Activated T-cell treated with anti-CD3 and anti-CD28 coated beads for 48 hours (primary cell): ENCODE measurements around the gene TMEM176A.
"Not testable (repeated sequence)": the region's sequence is repeated elsewhere in the genome, so short reads cannot be mapped to it uniquely, and the experiment has no call there.

Source experiments
- DNase-seq: peaks from one replicate; pipeline ENCODE4 v3.0.0-alpha.2; 2020; ENCODE audit warnings: low read depth

TMEM176A gene, protein sequence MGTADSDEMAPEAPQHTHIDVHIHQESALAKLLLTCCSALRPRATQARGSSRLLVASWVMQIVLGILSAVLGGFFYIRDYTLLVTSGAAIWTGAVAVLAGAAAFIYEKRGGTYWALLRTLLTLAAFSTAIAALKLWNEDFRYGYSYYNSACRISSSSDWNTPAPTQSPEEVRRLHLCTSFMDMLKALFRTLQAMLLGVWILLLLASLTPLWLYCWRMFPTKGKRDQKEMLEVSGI

DNA sequence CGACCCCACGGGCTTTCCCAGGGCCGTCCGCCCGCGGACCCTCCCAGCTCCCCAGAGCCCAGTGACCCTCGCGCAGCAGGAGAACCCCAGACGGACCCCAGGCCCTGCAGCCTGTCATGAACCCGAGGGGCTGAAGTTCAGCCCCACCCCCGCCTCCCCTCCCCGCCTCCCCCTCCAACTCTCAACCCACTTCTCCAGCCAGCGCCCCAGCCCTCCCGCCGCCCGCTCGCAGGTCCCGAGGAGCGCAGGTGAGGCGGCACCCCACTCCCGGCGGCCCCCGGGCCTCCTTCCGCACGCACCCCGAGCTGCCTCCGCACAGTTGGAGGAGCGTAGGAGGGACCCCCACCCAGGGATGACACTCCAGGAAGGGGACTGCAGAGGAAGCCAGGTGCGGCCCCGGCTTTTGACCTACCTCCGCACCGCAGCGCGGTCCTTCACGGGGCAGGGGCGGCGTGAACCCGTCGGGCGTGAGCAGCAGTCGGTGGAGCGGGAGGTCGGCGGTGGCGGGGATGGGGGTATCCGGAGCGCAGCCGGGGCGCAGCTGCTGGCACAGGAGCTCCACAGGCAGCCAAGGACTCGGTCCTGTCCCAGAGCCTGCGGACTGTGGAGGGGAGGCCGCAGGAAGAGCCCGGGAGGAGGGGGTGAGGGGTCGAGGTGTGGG is at the start of gene TMEM176A:
TSS of gene TMEM176A (plus strand) at position 189 of the 661 bp plus-strand sequence. CDS start 782 bp downstream, outside the sequence.
- DNase-seq: no peak

DNA sequence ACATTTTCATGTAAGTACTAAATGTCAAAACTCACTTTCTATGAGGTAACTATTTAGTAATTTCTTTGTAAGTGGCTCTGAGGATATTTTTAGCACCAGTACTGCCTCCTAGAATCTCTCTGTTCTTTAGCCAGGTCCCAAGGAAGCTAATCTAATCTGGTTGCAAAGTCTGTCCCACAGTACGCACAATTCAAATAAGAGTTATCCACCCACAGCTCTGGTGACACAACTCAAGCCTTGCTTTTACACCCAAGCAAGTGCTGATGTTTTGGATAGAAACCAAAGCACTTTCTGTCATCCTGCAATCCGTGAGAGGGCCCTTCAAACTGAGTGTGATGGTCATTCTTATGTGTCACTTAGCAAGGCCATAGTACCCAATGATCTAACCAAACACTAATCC is 48.9 kb upstream of the TMEM176A start:
- no peak for DNase-seq

DNA sequence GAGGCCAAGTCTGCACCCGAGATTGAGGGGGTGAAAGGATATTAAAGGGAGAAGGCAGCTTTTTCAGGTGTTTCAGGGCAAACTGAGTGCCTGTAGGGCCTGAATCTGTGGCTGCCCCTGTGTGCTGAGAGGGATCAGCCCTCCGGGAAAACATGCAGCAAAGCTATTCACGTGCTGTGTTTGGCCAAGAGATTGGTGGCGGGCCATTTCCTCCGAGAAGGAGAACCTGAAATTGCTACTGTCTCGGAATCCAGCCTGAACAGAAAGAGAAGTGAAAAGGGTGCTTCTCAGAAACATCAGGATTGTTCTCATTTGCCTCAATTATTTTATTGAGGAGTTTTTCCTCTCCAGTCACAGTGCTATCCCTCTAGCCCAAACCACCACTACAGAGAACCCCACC is 47.3 kb upstream of the TMEM176A start:
- DNase-seq: no peak

DNA sequence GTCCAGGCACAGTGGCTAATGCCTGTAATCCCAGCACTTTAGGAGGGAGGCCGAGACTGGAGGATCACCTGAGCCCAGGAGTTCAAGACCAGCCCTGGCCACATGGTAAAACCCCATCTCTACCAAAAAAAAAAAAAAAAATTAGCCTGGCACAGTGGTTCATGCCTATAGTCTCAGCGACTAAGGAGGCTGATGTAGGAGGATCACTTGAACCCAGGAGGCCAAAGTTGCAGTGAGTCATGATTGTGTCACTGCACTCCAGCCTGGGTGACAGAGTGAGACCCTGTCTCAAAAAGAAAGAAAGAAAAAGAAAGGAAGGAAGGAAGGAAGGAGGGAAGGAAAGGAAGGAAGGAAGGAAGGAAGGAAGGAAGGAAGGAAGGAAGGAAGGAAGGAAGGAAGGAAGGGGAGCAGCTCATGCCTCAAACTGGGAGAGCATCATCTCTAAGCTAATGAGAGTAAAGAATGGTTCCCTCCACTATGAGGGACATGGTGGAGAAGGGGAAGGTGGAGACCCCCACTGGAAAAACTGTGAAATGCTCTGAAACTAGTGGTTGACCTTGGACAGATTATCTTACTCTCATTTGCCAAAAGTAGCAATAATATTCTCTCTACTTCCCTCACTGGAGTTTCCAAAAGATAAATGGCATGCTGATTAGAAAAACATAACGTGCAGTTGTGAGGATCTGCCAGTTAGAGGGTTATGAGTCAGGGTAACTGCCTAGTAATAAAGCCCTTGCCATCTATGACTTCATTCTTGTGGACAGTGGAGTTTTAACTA is 46.6 kb upstream of the TMEM176A start:
- DNase-seq: no peak

DNA sequence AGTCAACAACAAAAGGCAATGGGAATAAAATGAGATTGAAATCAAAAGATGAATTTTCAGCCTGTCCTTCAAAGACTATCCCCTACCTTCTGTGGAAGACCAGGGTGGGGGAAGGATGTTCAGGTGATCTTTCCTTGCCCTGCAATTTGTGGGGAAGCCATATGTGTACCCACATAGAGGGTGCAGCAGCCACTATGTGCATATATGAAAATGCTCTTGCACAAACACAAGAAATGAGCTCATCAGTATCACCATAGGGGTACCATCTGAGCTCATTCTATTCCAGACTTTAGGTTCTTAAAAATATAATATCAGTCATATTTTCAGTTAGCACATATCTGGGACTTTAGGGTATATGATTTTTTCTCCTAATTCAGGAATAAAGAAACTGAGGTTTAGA is 45.6 kb upstream of the TMEM176A start:
- no peak for DNase-seq

DNA sequence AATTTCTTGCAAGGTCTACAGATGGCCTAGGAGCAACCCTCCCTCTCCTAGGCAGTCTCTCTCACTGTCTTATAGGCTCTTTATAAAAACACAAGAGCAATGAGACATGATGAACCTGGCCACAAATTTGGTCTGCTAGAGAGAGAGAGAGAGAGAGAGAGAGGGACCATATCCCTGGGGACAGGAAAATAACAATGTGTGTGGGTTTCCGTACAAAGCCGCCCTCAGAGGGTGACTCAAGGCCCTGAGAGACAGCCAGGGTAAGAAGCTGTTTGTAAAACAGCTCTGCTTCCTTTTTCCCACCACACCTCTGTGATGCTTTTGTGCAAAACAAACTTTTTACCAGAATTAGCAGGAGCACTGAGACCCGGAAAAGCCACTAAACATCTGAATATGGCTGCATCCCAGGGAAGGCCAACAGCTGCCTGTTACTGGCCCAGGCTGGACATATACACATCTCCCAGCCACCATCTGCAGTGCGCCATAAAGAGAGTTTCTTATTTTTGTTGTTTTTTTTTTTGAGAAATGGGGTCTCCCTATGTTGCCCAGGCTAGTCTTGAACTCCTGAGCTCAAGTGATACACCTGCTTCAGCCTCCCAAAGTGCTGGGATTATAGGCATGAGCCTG is 45.0 kb upstream of the TMEM176A start:
- no peak for DNase-seq

DNA sequence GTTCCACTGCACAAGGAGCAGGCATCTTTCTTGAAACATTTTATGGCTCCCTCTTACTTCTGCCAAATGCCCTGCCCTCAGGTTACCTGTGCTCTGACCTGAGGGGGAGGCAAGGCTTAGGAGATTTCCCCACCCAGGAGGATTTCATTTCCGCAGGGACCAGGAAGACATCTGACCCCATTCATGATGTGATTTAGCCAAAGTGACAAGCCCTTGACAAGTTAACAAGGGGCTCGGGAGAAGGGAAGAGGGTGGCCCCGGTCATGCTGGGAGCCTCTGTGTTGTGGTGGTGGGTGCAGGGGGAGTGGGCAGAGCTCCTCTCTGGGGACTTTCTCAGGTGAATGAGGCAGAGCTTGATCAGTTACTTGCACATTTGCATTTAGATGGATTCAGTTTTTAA is 44.4 kb upstream of the TMEM176A start:
- DNase-seq: no peak

DNA sequence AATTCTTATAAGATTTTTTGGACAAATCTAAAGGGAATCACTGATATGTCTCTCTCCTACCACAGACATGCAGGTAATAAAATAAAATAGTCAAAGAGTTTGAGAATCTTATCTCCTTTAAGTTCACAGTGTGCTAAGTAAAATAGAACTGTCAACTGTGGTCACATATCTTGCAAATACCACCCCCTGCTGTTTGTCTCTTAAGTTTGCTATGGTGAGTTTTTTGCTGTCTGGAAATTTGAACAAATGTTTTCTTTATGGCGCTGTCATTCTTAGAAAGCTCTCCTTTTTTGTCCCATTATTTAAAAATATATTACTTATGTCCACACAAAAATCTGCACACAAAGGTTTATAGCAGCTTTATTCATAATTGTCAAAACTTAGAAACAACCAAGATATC is 43.7 kb upstream of the TMEM176A start:
- no peak for DNase-seq

DNA sequence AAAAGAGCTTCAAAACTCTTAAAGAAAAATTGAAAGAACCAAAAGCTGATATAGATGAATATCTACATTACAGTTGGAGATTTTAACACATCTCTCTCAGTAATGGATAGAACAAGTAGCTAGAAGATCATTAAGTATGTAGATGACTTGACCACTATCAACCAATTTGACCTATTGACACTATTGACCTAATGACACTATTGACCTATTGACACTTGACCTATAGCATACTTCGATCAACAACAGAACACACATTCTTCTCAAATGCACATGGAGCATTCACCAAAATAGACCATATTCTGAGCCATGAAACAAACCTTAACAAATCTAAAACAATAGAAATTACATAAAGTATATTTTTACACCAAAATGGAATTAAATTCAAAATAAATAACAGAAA is 41.1 kb upstream of the TMEM176A start:
- no peak for DNase-seq

DNA sequence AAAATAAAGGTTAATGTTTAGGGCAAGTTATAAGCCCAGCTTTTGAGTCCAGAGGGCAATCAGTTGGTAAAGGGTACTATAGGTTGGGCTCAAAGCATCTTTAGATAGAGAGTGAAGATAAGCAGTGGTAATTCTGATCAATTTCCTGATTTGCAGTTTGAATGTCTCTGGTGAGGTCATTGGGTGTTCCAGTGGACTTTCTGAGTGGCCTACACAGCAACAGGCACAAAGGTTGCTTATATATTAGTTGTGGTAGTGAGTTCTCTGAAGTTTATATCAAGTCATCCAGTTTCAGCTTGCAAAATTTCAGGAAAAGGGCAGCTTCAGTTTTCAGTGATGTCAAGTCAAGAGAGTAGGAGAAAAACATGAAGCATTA is 34.2 kb upstream of the TMEM176A start:
- no peak for DNase-seq

DNA sequence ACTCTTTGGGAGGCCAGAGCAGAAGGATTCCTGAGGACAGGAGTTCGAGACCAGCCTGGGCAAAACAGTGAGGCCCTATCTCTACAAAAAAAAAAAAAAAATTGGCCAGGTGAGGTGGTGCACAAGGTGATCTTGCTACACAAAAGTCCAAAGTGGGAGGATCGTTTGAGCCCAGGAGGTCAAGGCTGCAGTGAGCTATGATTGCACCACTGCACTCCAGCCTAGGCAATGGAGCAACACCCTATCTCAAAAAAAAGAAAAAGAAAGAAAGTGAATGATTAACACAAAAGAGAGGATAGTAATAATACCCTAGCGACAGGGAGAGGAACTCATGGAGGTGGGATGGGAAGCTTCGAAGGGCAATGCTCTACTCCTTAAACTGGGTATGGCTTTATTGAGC is 30.8 kb upstream of the TMEM176A start:
- DNase-seq: no peak

DNA sequence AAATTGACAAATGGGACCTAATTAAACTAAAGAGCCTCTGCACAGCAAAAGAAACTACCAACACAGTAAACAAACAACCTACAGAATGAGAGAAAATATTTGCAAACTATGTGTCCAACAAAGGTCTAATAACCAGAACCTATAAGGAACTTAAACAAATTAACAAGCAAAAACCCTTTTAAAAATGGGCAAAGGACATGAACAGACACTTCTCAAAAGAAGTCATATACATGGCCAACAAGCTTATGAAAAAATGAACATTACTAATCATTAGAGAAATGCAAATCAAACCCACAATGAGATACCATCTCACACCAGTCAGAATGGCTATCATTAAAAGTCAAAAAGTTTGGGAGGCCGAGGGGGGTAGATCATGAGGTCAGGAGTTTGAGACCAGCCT is 26.4 kb upstream of the TMEM176A start:
- DNase-seq: not testable (repeated sequence)

DNA sequence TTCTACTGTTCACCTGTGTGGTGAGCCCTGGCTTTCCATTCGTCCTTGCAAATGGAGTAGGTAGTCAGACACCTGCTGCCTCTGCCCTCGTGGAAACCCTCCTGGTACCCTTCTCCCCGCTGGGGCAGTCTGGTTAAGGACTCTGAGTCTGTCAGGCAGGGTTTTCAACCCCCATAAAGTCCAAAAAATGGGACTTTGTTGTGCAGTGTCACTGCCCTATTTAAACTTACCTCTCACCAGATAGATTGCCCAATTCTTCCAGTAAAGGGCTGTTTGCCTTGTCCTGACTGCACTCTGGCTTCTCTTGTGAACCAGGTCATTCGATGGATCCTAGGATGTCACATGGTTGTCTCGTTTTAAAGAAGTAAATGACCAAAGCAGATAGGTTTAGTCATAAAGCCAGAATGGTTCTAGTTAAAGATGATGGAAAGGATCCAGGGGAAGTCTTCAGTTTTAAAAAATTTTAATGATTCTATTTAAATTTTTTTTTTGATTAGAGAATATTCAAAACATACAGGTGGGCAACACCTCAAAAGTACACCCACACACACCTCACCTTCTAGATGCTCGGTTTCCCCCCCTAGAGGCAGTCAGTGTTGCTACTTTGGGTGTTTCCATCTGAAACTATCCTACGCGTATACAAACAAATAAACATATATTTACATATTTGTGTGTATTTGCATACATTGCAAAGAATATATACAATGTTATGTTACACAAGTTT is 22.4 kb upstream of the TMEM176A start:
- DNase-seq: no peak

DNA sequence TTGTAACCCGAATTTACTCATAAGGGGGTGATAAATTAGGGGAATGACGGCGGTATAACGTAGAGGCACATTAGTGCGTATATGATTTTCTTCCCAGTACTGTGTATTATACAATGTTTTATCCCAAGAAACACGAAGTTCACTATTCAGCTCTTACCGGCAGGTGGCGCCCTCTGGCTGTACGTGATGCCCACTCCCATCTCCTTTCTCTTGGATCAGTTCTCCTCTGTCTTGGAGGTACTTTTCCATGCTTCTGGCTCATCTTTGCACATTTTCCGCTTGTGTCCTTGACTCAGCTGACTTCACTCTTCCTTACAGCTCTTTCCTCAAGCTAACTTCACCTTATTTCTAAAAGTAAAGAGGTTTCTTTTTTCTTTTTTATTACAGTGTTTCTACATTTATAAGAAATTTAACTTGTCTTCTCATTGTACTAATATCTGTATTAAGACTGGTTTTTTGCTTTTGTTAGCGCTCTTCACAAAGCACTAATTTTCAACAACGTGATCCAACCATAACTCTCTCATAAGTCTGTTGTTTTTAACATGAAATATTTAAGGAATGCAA is 21.7 kb upstream of the TMEM176A start:
- peak; percentile 56 for DNase-seq

DNA sequence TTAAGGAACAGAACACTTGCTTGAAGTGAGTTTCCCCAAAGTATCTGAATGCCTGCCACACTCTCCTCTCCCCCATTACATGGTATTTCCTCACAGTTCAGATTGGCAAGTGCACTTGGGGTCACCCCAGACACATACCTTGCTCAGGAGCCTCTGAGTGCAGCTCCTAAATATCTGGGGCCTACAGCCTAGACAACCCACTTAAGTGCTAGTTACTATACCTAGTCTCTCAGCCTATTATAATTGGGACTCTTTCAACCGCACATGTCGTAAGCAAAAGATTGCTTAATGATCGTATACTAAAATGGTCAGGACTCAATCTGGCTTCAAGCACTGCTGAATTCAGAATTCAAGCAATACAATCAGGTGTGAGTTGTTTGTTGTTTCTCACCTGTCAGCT is 20.3 kb upstream of the TMEM176A start:
- DNase-seq: no peak

DNA sequence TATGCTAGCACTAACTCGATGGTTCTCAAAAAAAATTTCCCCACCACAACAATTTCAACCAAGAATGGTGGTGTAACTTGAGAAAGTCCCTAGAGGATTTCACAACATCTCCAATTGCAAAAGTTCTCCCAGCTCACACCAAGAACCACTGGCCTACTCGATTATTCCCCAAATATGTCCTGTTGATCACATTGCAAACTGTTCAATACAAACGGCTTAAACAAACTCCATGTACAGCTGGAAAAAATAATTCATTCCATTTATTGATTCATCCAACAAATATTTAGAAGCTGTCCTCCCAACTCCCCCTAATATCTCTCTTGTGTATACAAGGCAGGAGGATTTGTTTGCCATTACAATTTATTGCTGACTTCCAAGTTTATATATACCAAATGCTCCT is 19.5 kb upstream of the TMEM176A start:
- no peak for DNase-seq

DNA sequence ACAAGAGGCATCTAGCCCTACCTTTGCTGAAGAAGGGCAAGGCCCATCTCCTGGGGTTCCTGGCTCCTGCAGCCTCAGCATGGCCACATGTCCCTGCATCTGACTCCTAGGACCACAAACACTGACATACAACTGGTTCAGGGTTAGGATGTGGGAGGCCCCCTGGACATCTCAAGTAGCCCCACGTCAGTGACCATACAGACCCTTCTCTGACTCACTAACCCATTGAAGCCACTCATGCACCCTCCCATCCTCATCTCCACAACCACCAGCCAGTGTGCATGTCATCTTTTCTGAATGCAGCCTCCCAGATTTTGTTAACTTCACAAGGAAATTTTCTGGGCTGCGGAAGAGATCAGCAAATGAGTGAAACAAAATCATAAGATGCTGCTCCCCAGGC is 18.6 kb upstream of the TMEM176A start:
- DNase-seq: no peak

DNA sequence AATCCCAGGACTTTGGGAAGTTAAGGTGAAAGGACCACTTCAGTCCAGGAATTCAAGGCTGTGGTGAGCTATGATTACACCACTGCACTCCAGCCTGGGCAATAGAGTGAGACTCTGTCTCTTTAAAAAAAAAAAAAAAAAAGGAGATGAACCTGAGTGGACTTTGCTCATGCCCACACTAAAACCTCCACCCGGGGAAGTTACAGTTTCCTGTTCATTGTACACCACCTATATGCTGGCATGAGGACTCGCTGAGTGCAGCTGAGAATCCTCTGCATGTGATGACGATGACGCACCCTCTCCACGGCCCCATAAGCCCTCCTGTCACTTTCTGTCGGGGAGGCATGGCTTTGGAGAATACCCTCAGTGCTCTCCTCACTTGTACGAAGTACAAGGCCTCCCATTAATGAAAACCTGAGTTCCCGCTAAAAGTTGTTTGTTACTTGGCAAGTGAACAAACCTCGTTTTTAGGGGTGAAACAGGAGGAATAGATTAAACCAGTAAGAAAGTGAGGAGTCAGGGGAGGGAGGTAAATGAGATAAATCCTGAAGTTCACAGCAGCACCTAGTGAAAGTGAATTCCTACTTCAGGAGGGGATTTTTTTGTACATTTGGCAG is 16.3 kb upstream of the TMEM176A start:
- DNase-seq: no peak

DNA sequence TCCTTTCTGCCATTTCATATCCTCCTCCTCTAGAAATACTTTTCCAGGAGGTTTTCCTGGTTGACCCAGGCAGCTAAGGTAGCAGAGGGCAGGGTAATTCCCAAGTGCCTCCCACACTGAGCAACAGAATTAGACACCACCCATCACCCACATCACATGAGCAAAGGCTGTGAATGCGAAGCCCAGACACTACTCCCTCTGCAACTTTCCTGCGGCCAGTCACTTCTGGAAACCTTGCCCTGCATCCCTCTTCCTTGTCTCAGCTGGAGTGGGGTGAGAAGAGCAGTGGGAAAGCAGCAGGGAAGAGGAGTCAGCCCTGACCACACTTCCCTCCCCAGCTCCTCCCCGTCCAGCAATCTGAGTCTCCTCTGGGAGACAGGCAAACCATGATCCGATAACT is 15.6 kb upstream of the TMEM176A start:
- DNase-seq: no peak

DNA sequence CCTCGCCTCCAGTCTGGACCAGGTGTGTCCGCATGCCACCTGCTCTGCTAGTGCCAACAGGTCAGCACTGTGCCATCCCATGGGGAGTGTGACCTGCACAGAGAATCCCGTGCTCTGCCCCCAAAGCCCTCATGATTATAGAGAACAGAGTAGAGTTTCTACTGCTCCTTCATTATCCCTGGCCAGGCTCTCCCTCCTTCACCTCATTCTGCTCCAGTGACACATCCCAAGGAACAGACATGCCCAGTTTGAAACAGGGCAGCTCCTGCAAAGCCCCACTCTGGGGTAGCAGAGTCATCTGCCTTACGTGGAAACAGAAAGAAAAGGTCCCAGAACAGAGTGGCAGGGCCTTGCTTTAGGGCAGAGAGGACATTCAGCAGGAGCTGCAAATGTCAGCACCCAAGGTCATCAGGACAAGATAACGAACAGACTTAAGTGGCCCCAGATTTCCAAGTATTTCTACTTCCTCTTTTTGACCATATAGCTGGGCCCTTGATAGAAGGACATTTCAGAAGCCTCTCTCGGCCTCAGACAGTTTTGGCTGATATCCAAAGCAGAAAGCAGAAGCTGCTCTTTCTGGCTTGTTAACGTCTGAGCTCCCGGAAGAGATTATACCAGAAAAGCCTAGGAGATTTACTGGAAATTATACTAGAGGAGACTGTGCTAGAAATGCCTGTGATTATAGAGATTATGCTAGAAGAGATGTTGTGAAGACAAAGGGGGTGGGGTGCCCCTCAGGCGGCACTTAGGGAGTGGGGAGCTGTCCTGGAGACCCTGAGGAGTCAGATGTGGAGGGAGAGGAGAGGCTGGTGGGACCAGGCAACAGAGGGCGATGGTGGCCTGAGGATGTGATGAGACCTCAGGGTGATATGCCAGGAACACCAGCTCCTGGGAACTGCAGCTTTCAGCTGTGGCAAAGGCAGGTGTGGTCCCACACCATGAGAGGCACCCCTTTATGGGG is 13.0 kb upstream of the TMEM176A start:
- DNase-seq: no peak
